GM19328 (cell line): ENCODE results near the gene PTPRK.

Experiments used
- ATAC-seq: cut with Tn5 transposase; IDR thresholded peaks from one replicate; pipeline ENCODE4 v1.9.1; 2021; ENCODE audit warnings: mild to moderate bottlenecking, moderate library complexity; ENCODE audit not compliant: unreplicated experiment

PTPRK gene

DNA sequence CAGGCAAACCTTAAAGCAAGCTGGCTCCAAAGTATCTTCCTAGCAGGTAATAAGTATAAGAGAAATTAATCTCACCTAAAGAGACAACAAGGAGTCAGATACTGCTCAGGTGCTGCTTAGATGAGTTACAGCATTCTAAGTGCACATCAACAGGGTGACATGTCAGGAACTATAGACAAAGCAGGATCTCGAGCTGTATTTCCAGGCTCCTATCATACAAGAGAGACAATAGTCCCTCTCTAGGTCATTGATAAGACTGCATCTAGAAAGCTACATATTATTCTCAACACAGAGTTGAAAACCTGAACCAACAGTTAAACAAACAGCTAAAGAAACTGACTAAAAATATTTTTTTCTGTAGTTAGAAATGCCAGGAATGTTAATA is 3.9 kb downstream of the PTPRK start:
- no peak for ATAC-seq

DNA sequence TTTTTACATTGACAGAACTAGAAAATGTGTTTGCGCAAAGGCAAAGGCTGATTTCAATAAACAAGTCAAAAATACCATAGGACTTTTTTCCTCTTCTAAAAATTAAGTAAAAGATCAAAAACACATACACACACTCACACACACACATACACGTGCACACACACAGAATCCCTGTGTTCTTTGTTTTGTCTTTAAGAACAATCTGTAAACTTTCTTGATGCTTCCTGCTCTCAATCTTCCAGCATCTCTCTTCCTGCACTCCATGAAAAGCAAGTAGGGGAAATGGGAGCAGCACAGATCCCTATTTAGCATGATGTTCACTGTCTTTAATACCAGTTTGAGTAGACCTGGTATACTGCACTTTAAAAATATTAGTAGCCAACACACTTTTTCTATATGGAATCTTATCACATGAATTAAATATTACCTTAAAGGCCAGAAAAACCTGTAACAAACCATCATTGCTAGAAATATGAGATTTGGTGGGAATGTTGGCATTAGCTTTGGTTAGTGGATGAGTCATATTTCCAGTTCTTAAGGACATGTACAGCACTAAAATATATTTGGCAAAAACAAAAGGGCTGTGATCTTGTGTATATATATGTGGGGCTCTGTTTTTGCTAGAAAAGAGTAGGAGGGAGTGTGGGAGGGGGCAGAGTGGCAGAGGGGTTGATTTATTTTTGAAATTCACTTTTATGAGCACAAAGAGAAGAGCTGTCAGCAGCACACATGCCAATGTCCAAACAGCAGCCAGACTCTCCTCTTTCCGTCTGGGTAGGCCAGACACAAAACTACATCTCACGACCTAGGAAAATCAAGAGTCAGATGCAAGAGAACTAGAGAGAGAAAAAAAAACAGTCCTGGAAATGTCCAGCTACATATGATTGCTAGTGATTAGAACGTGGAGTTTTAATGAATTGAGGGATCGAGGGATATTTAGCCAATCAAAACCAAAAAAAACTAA is 4.6 kb downstream of the PTPRK start:
- ATAC-seq, result no peak

DNA sequence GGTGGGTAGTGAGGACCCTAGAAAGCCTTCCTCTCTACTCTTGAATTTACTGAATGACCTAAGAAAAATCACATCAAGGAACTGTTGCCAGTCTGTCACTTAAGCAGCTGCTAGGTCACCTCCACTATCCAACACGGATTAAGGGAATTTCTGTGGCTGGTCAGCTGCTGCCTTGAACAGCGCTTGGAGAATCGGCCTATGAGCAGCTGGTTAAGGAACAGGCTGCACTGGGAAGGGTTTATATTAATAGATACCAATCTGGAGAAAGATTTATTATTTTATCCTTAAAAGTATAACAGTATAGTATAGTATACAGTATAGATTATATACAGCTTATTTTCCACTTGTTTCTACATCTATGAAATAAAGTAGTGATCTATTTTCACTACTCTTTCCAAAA is 6.5 kb downstream of the PTPRK start:
- no peak for ATAC-seq

DNA sequence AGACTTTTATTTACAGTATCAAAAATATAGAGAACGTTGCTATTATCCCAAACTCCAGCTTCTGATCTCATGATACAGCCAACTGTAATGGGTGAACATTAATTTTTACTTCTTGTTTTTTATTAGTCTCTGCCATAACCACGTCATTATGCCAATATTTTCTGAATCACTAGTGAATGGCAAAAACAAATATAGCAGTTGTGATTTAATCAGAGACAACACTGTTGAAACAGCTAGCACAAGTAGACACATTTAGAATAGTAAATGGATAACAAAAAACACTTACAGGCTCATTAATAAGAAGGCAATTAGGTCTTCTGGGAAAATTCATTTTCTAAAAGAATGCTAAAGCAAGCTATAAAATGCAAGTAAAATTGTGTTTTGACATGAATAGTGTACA is 8.1 kb downstream of the PTPRK start:
- ATAC-seq, result no peak

DNA sequence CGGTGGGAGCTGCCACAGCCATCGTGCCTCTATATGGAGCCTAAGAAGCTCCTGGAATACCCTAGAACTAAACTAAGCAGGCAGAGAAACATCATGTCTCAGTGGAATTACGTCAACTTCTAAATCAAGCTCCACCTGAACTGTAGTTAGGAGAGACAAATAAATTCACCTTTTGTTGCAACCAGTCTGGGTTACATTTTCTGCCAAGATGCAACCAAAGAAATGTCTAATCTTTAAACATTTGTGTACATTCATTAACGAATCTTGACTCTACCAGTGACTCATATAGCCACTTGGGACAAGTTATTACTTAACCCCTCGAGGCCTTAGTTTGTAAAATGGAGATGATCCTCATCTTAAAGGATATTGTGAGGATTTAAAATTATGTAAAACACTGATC is 8.9 kb downstream of the PTPRK start:
- no peak for ATAC-seq

DNA sequence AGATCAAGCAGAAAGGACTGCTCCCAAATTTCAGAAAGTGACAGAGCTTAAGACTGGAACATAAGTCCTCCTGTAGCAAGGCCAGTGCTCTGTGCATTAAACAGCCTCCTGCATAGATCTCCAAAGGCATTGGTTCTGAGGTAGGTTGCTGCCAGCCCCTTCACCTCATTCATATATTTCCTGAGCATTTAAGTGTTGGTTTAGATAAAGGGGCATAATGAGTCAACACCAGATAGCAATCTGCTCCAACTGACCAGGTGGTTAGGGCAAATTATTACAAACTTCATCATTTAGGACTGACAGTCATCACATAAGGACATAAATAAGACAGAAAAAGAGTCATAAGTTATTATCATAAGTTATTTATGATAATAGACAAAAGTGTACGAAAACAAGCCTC is 10.7 kb downstream of the PTPRK start:
- ATAC-seq, result no peak

DNA sequence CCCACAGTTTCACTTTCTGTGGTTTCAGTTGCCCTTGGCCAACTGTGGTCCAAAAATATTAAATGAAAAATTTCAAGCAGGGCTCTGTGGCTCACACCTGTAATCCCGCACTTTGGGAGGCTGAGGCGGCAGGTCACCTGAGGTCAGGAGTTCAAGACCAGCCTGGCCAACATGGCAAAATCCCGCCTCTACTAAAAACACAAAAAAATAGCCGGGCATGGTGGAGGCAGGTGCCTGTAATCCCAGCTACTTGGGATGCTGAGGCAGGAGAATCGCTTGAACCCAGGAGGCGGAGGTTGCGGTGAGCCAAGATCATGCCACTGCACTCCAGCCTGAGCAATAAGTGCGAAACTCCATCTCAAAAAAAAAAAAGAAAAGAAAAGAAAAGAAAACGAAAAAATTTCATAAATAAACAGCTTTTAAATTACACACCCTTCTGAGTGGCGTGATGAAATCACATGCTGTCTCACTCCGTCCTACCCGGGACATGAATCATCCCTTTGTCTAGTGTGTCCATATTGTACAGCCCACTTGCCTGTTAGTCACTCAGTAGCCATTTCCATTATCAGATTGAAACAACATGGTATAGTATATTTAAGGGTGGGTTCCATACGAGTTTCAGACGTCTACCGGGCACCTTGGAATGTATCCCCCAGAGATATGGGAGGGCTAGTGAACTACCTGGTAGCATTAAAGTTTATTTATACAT is 11.7 kb downstream of the PTPRK start:
- no peak for ATAC-seq

DNA sequence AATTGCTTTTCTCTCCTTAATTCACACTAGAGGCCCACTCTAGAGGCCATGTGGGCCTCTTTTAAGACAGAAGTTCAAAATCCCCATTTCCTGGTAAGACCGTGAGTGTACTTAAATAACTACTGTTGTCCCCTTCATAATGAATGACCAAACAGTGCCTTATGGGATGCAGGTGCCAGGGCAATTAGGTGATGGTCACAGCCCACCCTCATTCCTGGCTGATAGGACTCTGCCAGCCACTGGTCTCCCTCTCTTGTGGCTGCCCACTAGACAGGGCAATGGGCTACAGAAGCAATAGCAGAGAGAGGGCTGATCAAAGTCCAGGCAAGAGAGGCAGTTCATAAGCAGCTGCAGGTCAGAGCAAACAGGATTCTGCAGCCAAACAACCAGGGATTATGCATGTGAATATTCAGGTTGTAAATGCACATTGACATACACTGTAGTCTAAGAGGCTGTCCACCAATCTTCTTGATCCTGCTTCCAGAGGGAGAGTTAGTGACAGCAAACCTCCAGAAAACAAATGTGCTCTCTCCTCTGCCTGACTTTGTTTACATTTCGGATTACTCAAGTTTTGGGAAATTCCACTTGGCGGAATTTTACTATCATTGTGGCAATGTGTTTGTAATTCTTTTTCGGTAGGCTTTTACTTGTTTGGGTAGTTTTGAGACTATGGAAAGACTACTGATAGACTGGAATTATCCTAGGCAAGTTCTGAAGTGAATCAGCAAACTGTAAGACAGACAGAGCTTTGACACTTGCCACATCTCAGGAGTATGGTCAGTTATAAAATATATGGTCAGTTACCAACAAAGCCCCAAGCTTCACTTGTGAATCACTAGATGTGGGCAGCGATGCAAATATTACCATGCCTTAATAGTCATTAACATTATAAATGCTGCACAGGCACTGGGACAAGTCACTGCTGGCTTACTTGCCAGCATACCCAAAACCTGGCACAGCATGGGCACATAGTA is 12.8 kb downstream of the PTPRK start:
- ATAC-seq, result no peak

DNA sequence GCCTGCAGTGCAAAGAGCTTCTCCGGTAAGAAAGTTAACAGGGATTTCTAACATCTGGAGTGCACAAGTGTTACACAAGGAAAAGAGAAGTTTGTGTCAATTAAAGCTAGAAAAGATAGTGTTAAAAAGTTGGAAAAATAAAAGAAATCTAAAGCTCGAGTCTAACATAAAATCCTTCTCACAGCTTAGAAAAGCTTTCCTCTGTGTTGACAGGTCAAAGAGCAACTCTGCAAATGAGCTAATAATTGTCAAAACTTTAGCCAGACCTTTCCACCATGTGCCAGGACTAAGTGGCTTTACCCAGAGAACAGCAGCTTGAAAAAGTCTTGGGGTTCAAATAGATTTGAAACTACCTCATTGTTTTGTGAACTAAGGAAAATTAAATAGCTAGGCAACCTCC is 14.8 kb downstream of the PTPRK start:
- no peak for ATAC-seq

DNA sequence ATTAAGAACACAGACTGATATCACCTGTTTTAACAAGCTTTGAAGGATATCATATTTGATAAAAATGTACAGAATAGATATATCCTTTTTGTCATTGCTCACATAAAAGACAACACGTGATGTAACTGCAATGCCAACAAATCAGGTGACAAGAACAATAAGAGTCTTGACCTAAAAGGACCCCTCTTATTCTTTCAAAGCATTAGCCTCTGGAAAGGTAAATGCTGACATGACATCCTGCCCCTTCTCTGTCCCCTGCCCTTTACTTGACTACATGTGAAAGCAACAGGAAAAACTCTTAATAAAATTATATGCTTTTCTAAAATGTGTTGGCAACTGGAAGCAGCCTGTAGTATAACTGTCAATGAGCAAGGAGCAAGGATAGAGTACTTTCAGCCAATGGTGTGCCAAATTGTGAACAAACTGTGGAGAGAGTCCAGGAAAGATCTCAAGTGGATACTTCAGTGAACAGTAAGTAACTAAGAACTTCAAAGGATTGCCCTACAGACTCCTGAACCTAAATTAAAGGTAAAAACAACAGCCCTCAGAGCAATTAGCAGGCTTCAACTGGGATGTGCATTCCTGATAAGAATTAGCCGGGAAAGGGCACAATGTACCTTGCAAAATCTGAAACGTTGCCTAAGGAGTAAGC is 16.3 kb downstream of the PTPRK start:
- no peak for ATAC-seq

DNA sequence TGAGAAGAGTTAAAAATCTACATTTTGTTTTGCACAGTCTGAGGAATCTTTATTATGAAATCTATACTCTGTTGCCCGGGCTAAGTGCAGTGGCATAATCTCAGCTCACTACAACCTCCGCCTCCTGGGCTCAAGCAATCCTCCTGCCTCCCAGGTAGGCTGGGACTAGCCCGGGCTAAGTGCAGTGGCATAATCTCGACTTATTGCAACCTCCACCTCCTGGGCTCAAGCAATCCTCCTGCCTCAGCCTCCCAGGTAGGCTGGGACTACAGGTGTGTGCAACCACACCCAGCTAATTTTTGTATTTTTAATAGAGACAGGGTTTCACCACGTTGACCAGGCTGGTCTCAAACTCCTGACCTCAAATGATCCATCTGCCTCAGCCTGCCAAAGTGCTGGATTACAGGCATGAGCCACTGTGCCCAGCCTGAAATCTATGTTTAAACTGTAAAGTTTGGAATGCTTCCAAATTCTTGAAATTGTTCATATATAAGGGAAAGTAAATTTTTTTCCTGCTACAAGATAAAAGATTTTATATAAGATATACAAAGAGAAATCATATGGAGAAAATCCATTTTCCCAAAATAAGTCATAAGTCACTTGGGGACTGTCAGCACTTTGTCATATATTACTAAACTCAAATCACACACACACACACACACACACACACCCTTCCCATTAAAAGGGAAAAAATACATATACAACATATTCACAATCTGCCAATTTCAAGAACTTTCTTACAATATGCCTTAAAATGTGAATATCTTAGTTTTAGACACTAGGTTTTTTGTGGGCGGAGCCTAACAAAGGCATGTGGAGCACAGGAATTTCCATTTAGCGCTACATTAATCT is 19.4 kb downstream of the PTPRK start:
- no peak for ATAC-seq

DNA sequence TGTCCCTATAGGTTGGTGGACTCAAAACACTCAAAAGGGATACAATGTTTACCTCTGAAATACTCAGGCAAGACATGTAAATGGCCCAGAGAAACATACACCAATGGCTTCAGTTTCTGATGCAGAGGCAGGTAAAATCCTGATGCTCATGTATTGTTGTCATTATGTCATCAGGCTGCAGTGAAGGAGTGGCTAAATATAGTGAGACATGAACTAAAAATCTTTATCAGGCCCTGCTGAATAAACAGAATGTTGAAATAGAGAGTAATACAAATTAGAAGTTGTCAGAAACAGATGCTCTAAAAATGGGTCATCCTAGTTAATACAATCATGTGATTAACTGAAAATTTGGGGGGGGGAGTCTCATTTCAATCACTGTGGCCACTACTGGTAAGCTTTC is 20.4 kb downstream of the PTPRK start:
- no peak for ATAC-seq

DNA sequence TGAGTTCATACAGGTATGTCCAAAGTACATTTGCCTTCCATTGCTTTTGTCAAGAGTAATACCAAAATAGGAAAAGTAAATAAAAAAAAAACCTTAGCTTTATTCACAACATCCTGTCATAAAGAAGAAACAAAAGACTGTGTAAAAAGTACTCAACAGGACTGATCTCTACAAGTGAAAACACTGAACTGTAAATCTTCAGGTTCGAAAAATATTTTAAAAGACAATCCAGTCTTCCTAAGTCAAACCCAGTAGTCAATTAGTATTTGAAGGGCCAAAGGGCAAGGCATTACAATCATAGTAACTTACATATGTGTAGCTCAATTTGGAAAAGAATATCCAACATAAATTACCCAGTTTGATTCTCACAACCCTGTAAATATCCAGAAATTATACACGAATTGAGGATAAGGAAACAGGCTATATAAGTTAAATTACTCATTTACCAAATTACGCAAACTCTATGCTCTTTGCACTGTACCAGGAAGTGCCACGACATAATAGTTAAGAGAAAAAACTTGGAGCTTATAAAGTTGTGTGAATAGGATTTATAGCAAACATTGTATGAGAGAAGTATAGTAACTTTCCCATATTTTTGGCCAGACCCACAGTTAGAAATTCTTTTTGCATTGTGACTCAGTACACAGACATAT is 21.2 kb downstream of the PTPRK start:
- ATAC-seq, result no peak

DNA sequence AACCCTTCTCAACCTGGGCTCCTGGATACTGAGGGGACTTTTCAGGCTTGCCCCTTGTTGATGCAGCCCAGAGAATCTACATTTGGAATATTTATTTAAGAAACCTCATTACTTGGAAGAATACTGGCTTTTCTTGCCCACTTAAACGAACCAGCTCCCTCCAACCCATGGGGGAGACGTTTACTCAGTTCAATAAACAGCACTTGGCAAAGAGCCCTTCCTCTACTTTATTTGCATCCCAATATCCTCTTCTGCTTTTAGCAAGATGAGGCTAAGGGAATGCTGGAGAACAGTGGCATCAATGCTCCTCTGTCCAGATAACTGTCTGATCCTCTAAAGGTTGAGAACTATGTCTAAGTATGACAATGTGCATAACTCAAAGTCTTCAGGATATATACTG is 22.2 kb downstream of the PTPRK start:
- ATAC-seq, result no peak

DNA sequence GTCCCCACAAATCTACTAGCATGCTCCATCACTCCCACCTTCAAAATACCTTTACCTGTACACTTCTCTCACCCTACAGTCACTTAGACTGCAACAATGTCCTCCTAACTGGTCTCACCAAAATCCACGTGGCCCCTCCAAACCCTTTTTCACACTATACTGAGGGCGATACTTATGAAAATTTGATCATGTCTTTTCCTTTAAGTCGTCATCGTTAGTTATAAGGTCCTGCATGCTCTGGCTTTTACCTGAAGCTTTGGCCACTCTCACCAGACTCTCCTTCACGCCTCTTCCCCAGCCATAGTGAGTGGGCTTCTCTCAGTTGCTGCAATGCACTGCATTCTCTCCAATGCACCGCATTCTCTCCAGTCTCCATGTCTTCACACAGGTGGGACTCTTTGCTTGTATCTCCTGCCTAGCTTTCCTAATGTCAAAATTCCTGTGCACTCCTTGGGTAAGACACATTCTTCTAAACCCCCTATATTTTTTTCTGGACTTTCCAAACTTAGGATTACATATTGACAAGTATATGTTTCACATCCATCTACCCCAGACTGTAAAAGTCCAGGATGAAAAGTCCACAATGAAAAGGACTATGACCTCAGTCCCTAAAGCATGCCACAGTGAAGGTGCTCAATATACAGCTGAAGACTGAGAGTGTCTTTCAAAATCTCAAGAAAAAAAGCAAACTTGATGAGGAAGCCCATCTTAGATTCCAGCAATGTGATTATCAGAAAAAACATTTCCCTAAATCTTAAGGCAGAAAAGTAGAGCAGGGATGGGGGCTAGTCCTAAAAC is 24.7 kb downstream of the PTPRK start:
- ATAC-seq, result no peak

DNA sequence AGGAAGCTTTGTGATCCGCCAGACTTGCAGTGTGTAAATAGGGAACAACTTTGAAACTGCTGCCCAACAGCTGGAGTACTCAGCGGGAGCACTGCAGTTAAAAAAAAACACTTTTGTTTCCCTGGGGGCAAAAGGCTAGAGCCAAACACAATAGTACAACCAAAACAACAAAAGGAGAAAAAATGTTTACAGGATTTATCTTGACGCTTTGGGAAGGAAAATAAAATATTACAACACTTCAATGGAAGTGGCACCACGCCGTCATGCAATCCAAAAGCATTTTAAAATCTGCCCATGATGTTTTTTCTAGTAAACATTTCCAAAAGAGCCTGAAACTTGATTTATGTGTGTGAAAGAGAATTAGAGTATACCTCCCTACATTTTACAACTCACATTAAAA is 26.0 kb downstream of the PTPRK start:
- no peak for ATAC-seq

DNA sequence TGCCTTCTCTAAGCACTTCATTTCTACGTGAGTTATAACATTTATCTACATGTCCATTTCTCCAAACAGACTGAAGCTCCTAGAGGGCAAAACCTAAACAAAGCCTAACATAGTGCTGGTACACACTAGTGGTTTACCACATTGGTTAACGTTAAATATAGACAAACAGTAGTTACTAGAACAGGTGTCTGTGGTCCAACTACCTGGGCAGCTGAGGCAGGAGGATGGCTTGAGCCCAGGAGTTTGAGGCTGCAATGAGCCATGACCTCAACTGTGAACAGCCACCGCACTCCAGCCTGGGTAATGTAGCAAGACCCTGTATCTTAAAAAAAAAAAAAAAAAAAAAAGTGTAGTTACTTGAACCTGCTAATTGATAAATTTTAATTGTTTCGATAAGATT is 26.5 kb downstream of the PTPRK start:
- no peak for ATAC-seq

DNA sequence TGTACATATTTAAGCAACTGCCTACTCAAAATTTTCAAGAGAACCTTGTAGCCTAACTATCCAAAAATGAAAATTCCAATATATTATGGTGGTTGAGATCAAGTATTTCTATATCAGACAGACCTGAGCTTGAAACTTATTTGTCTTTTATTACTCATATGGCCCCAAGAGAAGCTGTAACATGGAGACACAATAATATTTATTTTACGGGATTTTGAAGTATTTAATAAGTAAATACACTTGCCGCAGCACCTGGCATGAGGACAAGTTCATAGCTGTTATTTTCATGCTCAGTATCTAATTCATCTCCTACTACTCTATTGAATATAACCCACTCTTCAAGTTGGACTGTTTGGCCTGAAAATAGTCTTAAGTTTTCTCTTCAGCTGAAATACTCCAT is 28.0 kb downstream of the PTPRK start:
- ATAC-seq, result no peak
